Measurements from ENCODE around the gene SFRP5. TPM values are rescaled to one million over a fixed set of nuclear protein-coding genes. Genes with fewer than 3 reads are reported as not detected.

Gene SFRP5, protein sequence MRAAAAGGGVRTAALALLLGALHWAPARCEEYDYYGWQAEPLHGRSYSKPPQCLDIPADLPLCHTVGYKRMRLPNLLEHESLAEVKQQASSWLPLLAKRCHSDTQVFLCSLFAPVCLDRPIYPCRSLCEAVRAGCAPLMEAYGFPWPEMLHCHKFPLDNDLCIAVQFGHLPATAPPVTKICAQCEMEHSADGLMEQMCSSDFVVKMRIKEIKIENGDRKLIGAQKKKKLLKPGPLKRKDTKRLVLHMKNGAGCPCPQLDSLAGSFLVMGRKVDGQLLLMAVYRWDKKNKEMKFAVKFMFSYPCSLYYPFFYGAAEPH
- total RNA-seq: not detected
- polyA plus RNA-seq: 1 to 10 TPM in 1 of 3 donors, under 1 TPM in 1, not detected in 1; 0.09 to 3.6 TPM
- long read RNA-seq, donor 1, partial matches to known transcripts: 0 of 1 reads
- long read RNA-seq, donor 1, other reads (novel, unspliced or antisense): 0 of 1 reads
- long read RNA-seq, donor 2, transcript SFRP5-201 (3 exons, 1,836 nt): major isoform, 22 of 22 reads
- long read RNA-seq, donor 2, partial matches to known transcripts: 0 of 22 reads
- long read RNA-seq, donor 2, other reads (novel, unspliced or antisense): 0 of 22 reads

DNA sequence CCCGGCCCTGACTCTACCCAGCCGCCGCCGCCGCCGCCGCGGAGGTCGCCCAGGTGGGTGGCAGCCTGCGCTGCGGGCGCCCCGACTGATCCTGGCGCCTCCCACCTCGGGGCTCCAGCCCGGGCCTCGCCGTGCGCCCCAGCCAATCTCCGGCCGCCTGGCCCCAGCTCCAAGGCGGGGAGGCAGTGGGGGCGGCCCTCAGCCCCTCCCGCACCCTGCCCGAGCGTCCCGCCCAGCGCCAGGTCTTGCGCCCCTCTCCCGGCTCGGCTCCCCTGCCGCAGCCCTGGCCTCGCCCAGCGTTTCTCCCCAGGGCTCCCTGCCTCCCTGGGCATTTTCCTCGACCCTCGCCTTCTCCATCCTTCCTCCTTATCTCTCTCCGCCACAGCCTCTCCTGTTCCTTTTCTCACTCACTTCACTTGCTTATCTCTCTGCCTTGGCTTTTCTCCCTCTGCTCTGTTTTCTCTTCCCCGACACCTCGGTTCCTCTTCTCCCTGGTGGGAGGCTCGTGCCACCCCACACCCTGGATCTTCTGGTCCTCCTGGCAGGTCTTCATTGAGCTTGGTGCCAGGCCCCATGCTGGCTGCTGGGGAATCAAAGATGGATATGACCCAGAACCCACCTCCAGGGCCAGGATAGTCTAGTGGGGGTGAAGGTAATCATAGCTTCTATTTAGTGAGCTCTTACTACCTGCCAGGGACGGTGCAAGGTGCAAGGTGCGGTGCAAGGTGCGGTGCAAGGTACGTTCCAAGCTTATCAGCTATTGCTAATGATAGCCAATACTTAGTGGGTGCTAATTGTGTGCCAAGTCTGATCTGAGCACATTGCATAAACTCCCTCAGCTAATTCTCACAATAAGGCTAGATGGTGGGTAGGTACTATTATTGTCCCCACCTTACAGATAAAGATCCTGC is at the start of gene SFRP5:
Gene SFRP5 (minus strand): TSS at position 87 of the 911 bp plus-strand sequence. CDS start 166 bp downstream, outside the sequence.
- Histone ChIP-seq H3K27ac (no peak within 1 kb of the TSS), H3K4me3 (peak within 1 kb of the TSS in 4 of 8 donors; percentile 10 to 52 (median 16)), H3K4me1 (peaks cover 3 to 18% (median 13%) of the 10 kb centered on the region in 6 donors), H3K27me3 (replicated peaks in 1 of 7) (peaks cover 0 to 57% (median 30%) of the 10 kb centered on the region in 7 donors), H3K9me3 (no peaks in the 10 kb centered on the region), H3K36me3 (peaks cover 0 to 2% (median 0%) of the 10 kb centered on the region in 6 donors)
- no peak for DNase-seq
- TF ChIP-seq, protein P1, sequence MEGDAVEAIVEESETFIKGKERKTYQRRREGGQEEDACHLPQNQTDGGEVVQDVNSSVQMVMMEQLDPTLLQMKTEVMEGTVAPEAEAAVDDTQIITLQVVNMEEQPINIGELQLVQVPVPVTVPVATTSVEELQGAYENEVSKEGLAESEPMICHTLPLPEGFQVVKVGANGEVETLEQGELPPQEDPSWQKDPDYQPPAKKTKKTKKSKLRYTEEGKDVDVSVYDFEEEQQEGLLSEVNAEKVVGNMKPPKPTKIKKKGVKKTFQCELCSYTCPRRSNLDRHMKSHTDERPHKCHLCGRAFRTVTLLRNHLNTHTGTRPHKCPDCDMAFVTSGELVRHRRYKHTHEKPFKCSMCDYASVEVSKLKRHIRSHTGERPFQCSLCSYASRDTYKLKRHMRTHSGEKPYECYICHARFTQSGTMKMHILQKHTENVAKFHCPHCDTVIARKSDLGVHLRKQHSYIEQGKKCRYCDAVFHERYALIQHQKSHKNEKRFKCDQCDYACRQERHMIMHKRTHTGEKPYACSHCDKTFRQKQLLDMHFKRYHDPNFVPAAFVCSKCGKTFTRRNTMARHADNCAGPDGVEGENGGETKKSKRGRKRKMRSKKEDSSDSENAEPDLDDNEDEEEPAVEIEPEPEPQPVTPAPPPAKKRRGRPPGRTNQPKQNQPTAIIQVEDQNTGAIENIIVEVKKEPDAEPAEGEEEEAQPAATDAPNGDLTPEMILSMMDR (IDR thresholded peaks at IDR 0.05 in 8 of 11, conservative IDR thresholded peaks at IDR 0.05 in 3 of 11): no peak
- no peak for TF ChIP-seq POLR2A (IDR thresholded peaks at IDR 0.05)
- intact Hi-C loops (cut with DNase I; ENCODE audit: low total_unique reads): no loop called here
- 11 to 25% (median 15%) methylated on average over 19 to 44 of the region's 44 CpGs for WGBS, 5 donors

DNA sequence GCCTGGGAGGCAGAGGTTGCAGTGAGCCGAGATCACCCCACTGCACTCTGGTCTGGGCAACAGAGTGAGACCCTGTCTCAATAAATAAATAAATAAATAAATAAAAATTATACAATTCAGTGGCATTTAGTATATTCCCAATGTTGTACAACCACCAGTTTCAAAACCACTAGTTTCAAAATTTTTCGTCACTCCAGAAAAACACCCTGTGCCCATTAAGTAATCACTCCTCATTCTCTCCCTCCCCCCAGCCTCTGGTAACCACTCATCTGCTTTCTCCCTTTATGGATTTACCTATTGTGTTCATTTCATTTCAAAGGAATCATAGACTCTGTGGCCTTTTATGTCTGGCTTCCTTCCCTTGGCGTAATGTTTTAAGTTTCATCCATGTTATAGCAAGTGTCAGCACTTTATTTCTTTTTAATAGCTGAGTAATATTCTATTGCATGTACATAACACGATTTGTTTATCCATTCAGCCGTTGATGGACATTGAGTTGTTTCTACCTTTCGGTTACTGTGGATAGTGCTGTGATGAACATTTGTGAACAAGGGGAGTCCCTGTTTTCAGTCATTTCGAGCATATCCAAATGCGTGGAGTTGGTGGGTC is 48.4 kb upstream of the SFRP5 start:
- Histone ChIP-seq H3K4me1 (no peaks in the 10 kb centered on the region), H3K4me3 (no peak overlapping the region), H3K9me3 (no peaks in the 10 kb centered on the region), H3K36me3 (no peaks in the 10 kb centered on the region), H3K27me3 (replicated peaks in 1 of 7) (peaks cover 0 to 37% (median 0%) of the 10 kb centered on the region in 7 donors), H3K27ac (no peak overlapping the region)
- no peak for TF ChIP-seq POLR2A (IDR thresholded peaks at IDR 0.05)
- TF ChIP-seq POLR2AphosphoS5 (IDR thresholded peaks at IDR 0.05): no peak
- TF ChIP-seq, protein P1 (IDR thresholded peaks at IDR 0.05 in 8 of 11, conservative IDR thresholded peaks at IDR 0.05 in 3 of 11): no peak
- WGBS, 5 donors: 83 to 90% (median 86%) methylated on average over 8 of the region's 8 CpGs
- intact Hi-C loops (cut with DNase I; ENCODE audit: low total_unique reads): no loop called here
- no peak for DNase-seq

DNA sequence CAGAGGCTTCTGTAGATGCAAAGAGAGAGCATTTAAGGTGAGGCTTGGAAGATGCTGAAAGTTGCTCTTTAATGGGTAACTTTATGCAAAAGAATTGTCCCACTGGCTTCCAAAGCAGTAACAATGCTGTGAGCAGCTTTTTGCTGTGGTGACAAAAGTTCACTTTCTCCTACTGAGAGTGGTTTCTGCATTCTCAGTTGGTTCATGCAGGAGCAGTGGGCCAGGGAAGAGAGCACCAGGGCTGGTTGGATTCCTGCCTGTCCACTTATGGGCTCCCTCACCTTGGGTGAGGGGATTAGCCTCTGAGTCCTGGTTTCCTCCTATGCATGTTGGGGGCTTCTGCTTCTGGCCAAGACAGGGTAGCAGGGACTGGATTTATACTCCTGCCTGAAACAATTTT is 46.8 kb upstream of the SFRP5 start:
- Histone ChIP-seq H3K4me1 (no peaks in the 10 kb centered on the region), H3K4me3 (no peak overlapping the region), H3K36me3 (no peaks in the 10 kb centered on the region), H3K9me3 (no peaks in the 10 kb centered on the region), H3K27me3 (replicated peaks in 1 of 7) (peaks cover 0 to 30% (median 0%) of the 10 kb centered on the region in 7 donors), H3K27ac (no peak overlapping the region)
- TF ChIP-seq POLR2AphosphoS5 (IDR thresholded peaks at IDR 0.05): no peak
- TF ChIP-seq POLR2A (IDR thresholded peaks at IDR 0.05): no peak
- TF ChIP-seq, protein P1 (IDR thresholded peaks at IDR 0.05 in 8 of 11, conservative IDR thresholded peaks at IDR 0.05 in 3 of 11): no peak
- peak; percentile 12 for DNase-seq
- intact Hi-C loops (cut with DNase I; ENCODE audit: low total_unique reads): no loop called here

All from spleen (tissue), 13 donors.